Measurements from ENCODE around the gene NOL8.

NOL8 gene

GRCh38 chr9:92325269-92325990, at the start of gene NOL8, which contains the start of gene CENPP:
TSS of gene NOL8 (minus strand) at chr9:92325350. CDS start at chr9:92324161, 1,189 bp downstream.
TSS of gene CENPP (plus strand) at chr9:92325953.
- peak; percentile 95 for DNase-seq

GRCh38 chr9:92373167-92373566, 48.0 kb upstream of the NOL8 start:
- no peak for DNase-seq

- no peak for DNase-seq
These were observed 43.9 kb upstream of the NOL8 start for GRCh38 chr9:92369075-92369474.

- DNase-seq: no peak
These were observed 34.9 kb upstream of the NOL8 start for GRCh38 chr9:92360083-92360482.

- no peak for DNase-seq
These were observed 34.3 kb upstream of the NOL8 start for GRCh38 chr9:92359394-92359995.

- DNase-seq: no peak
These were observed 27.9 kb upstream of the NOL8 start for GRCh38 chr9:92353051-92353450.

GRCh38 chr9:92350740-92351133, 25.6 kb upstream of the NOL8 start:
- no peak for DNase-seq

- DNase-seq: no peak
These were observed 24.9 kb upstream of the NOL8 start for GRCh38 chr9:92349771-92350739.

GRCh38 chr9:92345582-92345981, 20.4 kb upstream of the NOL8 start:
- no peak for DNase-seq

GRCh38 chr9:92342825-92343488, 17.8 kb upstream of the NOL8 start:
- no peak for DNase-seq

GRCh38 chr9:92341578-92341977, 16.4 kb upstream of the NOL8 start:
- DNase-seq: no peak

GRCh38 chr9:92333282-92333634, 8.1 kb upstream of the NOL8 start:
- DNase-seq: no peak

- no peak for DNase-seq
These were observed 7.6 kb upstream of the NOL8 start for GRCh38 chr9:92332577-92333281.

GRCh38 chr9:92328225-92328624, 3.1 kb upstream of the NOL8 start:
- no peak for DNase-seq

GRCh38 chr9:92327283-92327850, 2.2 kb upstream of the NOL8 start:
- DNase-seq: no peak

- peak; percentile 49 for DNase-seq
These were observed 896 bp upstream of the NOL8 start for GRCh38 chr9:92325991-92326500.

- no peak for DNase-seq
These were observed 271 bp downstream of the NOL8 start for GRCh38 chr9:92324889-92325268.

- no peak for DNase-seq
These were observed 719 bp downstream of the NOL8 start for GRCh38 chr9:92324431-92324830.

- DNase-seq: no peak
These were observed 9.7 kb downstream of the NOL8 start for GRCh38 chr9:92315456-92315855.

GRCh38 chr9:92313624-92314012, 11.5 kb downstream of the NOL8 start:
- no peak for DNase-seq

- no peak for DNase-seq
These were observed 12.1 kb downstream of the NOL8 start for GRCh38 chr9:92312887-92313623.

All from NCI-H510A treated with DMSO at 0.1 percent for 48 hours (cell line).